Measurements from ENCODE around the gene CBFB. TPM values are rescaled to one million over a fixed set of nuclear protein-coding genes. Genes with fewer than 3 reads are reported as not detected.

Gene CBFB
- total RNA-seq (2014; rRNA removed) (50.6 and 103 TPM in 2 replicates), Bru-seq, nascent RNA (percentile 70 among the genes with signal in this experiment), BruChase-seq, experiment 1, labeled RNA remaining after a 6-hour chase (percentile 76 among the genes with signal in this experiment), BruChase-seq, experiment 2, labeled RNA remaining after a 2-hour chase (percentile 71 among the genes with signal in this experiment)
- long read RNA-seq, transcript CBFB-202 (6 exons, 2,971 nt): minor isoform, 41 of 178 reads
- long read RNA-seq, transcript CBFB-201 (6 exons, 3,136 nt): major isoform, 61 of 178 reads
- long read RNA-seq, partial matches to known transcripts: 50 of 178 reads
- long read RNA-seq, other reads (novel, unspliced or antisense): 26 of 178 reads

DNA sequence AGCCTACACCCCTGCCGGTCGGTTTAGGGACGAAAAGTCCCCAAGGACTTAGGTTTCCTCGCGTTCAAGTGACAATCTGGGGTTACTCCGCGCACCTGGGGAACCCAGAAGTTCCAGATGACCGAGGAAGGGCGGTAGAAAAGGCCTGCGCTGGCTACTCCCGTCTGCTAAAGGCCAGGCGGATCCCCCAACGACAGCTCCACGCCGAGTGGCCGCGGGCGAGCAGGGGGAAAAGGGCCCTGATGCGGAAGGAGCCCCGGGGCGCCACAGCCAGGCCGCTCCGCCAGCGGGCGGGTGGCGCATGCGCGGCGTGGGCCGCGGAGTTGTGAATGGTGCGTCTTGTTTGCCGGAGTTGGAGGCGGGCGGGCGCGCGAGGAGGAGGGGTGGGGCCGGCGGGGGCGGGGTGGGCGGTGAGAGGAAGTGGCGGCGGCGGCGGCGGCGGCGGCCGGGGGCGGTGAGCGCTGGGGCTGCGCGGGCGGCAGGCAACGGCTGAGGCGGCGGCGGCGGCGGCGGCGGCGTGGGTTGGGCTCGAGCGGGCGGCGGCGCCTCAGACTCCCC lies at the start of gene CBFB:
Gene CBFB, plus strand, starts transcription at position 454 of the 558 bp plus-strand sequence. CDS start 259 bp downstream, outside the sequence.
- intact Hi-C loops (cut with micrococcal nuclease): no loop called here
- Histone ChIP-seq H3K27me3 (ENCODE audit: low read length) (no peaks in the 10 kb centered on the region), H3K9me3 (ENCODE audit: low read length) (no peaks in the 10 kb centered on the region), H3K4me3 (ENCODE audit: low read length) (peak within 1 kb of the TSS; percentile 96), H3K4me1 (ENCODE audit: insufficient read depth, low read length) (peaks cover 8% of the 10 kb centered on the region), H4K20me1 (ENCODE audit: low read length) (peaks cover 4% of the 10 kb centered on the region; the same call in 1 of the 2 replicates), H3K27ac (ENCODE audit: low read length) (peak within 1 kb of the TSS; percentile 64), H3K9me2 (replicated peaks; ENCODE audit: low read length) (no peaks in the 10 kb centered on the region), H3K36me3 (ENCODE audit: low read depth, low read length) (no peaks in the 10 kb centered on the region), H3F3A (ENCODE audit: low read length, unreplicated experiment) (no peaks in the 10 kb centered on the region), H3K79me2 (ENCODE audit: low read length) (peaks cover 46% of the 10 kb centered on the region), H3K4me2 (ENCODE audit: low read length) (peak within 1 kb of the TSS; percentile 97), H3K9ac (ENCODE audit: low read length) (peak within 1 kb of the TSS; percentile 90), H2AFZ (ENCODE audit: low read length) (peak within 1 kb of the TSS; percentile 97)
- ChIA-PET POLR2A (ENCODE audit: unreplicated experiment) (no interaction called here), CTCF (interaction anchor here (0.6 to 1.2 kb wide), 3 partner anchors 11 to 75 kb away, joined by 3 to 12 read pairs (median 10); no protein-coding TSS in a partner anchor)
- BruUV-seq (replicated peaks): no TSS peak
- DNase-seq (peak; percentile 85), ATAC-seq (peak; percentile 83)
- TF ChIP-seq EZH2phosphoT487 (IDR thresholded peaks at IDR 0.05; ENCODE audit: borderline replicate concordance, low read length) (no peak), CTCF (conservative IDR thresholded peaks at IDR 0.05; ENCODE audit: low read depth, low read length) (0 out of 2 replicates have a peak, but pooled peaks have one; percentile 16)

DNA sequence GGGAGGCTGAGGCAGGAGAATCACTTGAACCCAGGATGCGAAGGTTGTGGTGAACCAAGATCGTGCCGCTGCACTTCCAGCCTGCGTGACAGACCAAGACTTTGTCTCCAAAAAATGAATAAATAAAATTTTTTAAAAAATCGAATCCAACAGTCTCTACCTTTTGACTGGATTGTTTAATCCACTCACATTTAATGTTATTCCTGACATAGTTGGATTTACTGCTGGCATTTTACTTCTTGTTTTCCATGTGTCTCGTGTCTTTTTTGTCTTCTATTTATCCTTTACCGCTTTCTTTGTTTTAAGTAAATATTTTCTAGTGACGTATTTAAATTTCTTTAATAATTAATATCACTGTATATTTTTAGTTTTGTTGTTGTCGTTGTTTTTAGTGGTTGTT lies 45.9 kb upstream of the CBFB start:
- no peak for DNase-seq
- BruUV-seq (replicated peaks): no TSS peak
- TF ChIP-seq EZH2phosphoT487 (IDR thresholded peaks at IDR 0.05; ENCODE audit: borderline replicate concordance, low read length): no peak
- TF ChIP-seq EZH2 (IDR thresholded peaks at IDR 0.05; ENCODE audit: low read length, unreplicated experiment): no peak
- no peak for TF ChIP-seq CTCF (conservative IDR thresholded peaks at IDR 0.05; ENCODE audit: low read depth, low read length)
- H3K36me3 ChIP-seq (ENCODE audit: low read depth, low read length): no peaks in the 10 kb centered on the region
- no peaks in the 10 kb centered on the region for H3F3A ChIP-seq (ENCODE audit: low read length, unreplicated experiment)
- CTCF ChIA-PET: no interaction called here
- no peaks in the 10 kb centered on the region for H3K79me2 ChIP-seq (ENCODE audit: low read length)
- no peak for ATAC-seq
- H3K4me1 ChIP-seq (ENCODE audit: insufficient read depth, low read length): no peaks in the 10 kb centered on the region
- H3K9ac ChIP-seq (ENCODE audit: low read length): no peak overlapping the region
- H3K9me2 ChIP-seq (replicated peaks; ENCODE audit: low read length): no peaks in the 10 kb centered on the region
- no peak overlapping the region for H3K4me3 ChIP-seq (ENCODE audit: low read length)
- H3K27me3 ChIP-seq (ENCODE audit: low read length): no peaks in the 10 kb centered on the region
- POLR2A ChIA-PET (ENCODE audit: unreplicated experiment): interaction anchor here (0.7 kb wide), 1 partner anchor 24 kb away, joined by 3 read pairs; no protein-coding TSS in a partner anchor
- no peak overlapping the region for H2AFZ ChIP-seq (ENCODE audit: low read length)
- intact Hi-C loops (cut with micrococcal nuclease): no loop called here
- H3K9me3 ChIP-seq (ENCODE audit: low read length): no peaks in the 10 kb centered on the region
- H3K4me2 ChIP-seq (ENCODE audit: low read length): no peak overlapping the region
- no peak overlapping the region for H3K27ac ChIP-seq (ENCODE audit: low read length)
- no peaks in the 10 kb centered on the region for H4K20me1 ChIP-seq (ENCODE audit: low read length)

- intact Hi-C loops (cut with micrococcal nuclease): no loop called here
- no TSS peak for BruUV-seq (replicated peaks)
- DNase-seq (no peak), ATAC-seq (no peak)
- Histone ChIP-seq H2AFZ (ENCODE audit: low read length) (no peak overlapping the region), H3K4me1 (ENCODE audit: insufficient read depth, low read length) (no peaks in the 10 kb centered on the region), H4K20me1 (ENCODE audit: low read length) (no peaks in the 10 kb centered on the region), H3K79me2 (ENCODE audit: low read length) (no peaks in the 10 kb centered on the region), H3K9me2 (replicated peaks; ENCODE audit: low read length) (no peaks in the 10 kb centered on the region), H3K27me3 (ENCODE audit: low read length) (no peaks in the 10 kb centered on the region), H3F3A (ENCODE audit: low read length, unreplicated experiment) (no peaks in the 10 kb centered on the region), H3K27ac (ENCODE audit: low read length) (no peak overlapping the region), H3K4me2 (ENCODE audit: low read length) (no peak overlapping the region), H3K4me3 (ENCODE audit: low read length) (no peak overlapping the region), H3K36me3 (ENCODE audit: low read depth, low read length) (no peaks in the 10 kb centered on the region), H3K9ac (ENCODE audit: low read length) (no peak overlapping the region), H3K9me3 (ENCODE audit: low read length) (no peaks in the 10 kb centered on the region)
- POLR2A ChIA-PET (ENCODE audit: unreplicated experiment): no interaction called here
- no peak for TF ChIP-seq EZH2 (IDR thresholded peaks at IDR 0.05; ENCODE audit: low read length, unreplicated experiment)
- no peak for TF ChIP-seq EZH2phosphoT487 (IDR thresholded peaks at IDR 0.05; ENCODE audit: borderline replicate concordance, low read length)
- no peak for TF ChIP-seq CTCF (conservative IDR thresholded peaks at IDR 0.05; ENCODE audit: low read depth, low read length)
- CTCF ChIA-PET: no interaction called here
Measured at GRCh38 chr16:66984892-66985311, 44.0 kb upstream of the CBFB start.

Measured in PC-3 (cell line).